Measurements from ENCODE around the gene ALKBH8.
"Not testable (repeated sequence)": the region's sequence is repeated elsewhere in the genome, so short reads cannot be mapped to it uniquely, and the experiment has no call there.

ALKBH8 gene

GRCh38 chr11:107567739-107568335 lies 2.3 kb upstream of the ALKBH8 start:
- no peaks in the 10 kb centered on the region for H3K9me3 ChIP-seq
- peaks cover 20% of the 10 kb centered on the region for H3K4me1 ChIP-seq
- DNase-seq, result peak; percentile 46
- H3K27me3 ChIP-seq, result no peaks in the 10 kb centered on the region
- TF ChIP-seq, protein P1, sequence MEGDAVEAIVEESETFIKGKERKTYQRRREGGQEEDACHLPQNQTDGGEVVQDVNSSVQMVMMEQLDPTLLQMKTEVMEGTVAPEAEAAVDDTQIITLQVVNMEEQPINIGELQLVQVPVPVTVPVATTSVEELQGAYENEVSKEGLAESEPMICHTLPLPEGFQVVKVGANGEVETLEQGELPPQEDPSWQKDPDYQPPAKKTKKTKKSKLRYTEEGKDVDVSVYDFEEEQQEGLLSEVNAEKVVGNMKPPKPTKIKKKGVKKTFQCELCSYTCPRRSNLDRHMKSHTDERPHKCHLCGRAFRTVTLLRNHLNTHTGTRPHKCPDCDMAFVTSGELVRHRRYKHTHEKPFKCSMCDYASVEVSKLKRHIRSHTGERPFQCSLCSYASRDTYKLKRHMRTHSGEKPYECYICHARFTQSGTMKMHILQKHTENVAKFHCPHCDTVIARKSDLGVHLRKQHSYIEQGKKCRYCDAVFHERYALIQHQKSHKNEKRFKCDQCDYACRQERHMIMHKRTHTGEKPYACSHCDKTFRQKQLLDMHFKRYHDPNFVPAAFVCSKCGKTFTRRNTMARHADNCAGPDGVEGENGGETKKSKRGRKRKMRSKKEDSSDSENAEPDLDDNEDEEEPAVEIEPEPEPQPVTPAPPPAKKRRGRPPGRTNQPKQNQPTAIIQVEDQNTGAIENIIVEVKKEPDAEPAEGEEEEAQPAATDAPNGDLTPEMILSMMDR (IDR thresholded peaks at IDR 0.05; ENCODE audit: low read depth, low read length), result no peak
- H3K4me3 ChIP-seq (ENCODE audit: low read depth, low read length), result peak overlapping the region; percentile 32
- no peaks in the 10 kb centered on the region for H3K36me3 ChIP-seq

GRCh38 chr11:107566569-107566968 lies 1.0 kb upstream of the ALKBH8 start:
- H3K4me3 ChIP-seq (ENCODE audit: low read depth, low read length), result no peak overlapping the region
- TF ChIP-seq, protein P1 (IDR thresholded peaks at IDR 0.05; ENCODE audit: low read depth, low read length), result no peak
- no peaks in the 10 kb centered on the region for H3K9me3 ChIP-seq
- H3K36me3 ChIP-seq, result no peaks in the 10 kb centered on the region; the same call in 1 of the 2 replicates
- no peaks in the 10 kb centered on the region for H3K27me3 ChIP-seq
- peaks cover 20% of the 10 kb centered on the region for H3K4me1 ChIP-seq
- no peak for DNase-seq

DNA sequence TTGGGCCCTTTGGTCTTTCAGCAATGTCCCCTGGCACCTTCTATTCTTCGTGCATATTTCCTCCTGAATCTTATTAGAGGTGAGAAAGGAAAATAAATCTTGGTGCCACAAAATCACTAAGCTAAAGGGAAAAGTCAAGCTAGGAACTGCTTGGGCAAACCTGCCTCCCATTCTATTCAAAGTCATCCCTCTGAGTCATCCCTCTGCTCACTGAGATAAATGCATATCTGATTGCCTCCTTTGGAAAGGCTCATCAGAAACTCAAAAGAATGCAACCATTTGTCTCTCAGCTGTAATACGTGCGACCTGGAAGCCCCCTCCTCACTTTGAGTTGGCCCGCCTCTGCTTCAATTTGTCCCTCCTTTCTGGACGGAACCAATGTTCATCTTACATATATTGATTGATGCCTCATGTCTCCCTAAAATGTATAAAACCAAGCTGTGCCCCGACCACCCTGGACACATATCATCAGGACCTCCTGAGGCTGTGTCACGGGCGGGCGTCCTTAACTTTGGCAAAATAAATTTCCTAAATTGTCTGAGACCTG lies 493 bp upstream of the ALKBH8 start:
- peak overlapping the region; percentile 92 for H3K4me3 ChIP-seq (ENCODE audit: low read depth, low read length)
- peaks cover 20% of the 10 kb centered on the region for H3K4me1 ChIP-seq
- DNase-seq, H3K9me3 ChIP-seq, H3K27me3 ChIP-seq, H3K36me3 ChIP-seq: not testable (repeated sequence)

- Histone ChIP-seq H3K9me3 (no peaks in the 10 kb centered on the region), H3K4me3 (ENCODE audit: low read depth, low read length) (peak overlapping the region; percentile 92), H3K36me3 (peaks cover 4% of the 10 kb centered on the region), H3K27me3 (no peaks in the 10 kb centered on the region), H3K4me1 (peaks cover 20% of the 10 kb centered on the region)
- DNase-seq, result no peak
- TF ChIP-seq, protein P1 (IDR thresholded peaks at IDR 0.05; ENCODE audit: low read depth, low read length), result no peak
Observed at GRCh38 chr11:107564877-107565218, 687 bp downstream of the ALKBH8 start.

DNA sequence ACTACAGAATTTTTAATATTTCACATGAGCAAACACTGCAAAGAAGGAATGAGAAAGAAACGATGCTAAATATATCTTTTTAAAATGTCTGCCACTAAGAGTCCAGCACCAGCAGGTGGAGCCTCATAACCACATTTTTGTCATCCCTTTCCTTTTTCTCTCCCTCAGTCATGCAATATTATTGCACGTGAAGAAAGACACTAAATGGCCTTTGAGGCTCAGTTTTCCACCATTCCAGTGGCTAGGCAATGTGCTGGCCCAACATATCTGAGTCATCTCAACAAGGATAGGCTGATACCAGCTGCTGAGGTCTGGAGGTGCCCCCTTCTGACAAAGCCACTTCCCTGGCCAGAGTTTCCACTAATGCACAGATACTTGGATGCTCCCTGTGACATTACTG lies 1.8 kb downstream of the ALKBH8 start:
- Histone ChIP-seq H3K4me3 (ENCODE audit: low read depth, low read length) (peak overlapping the region; percentile 92), H3K9me3 (no peaks in the 10 kb centered on the region), H3K4me1 (peaks cover 20% of the 10 kb centered on the region), H3K36me3 (peaks cover 7% of the 10 kb centered on the region), H3K27me3 (no peaks in the 10 kb centered on the region)
- TF ChIP-seq, protein P1 (IDR thresholded peaks at IDR 0.05; ENCODE audit: low read depth, low read length), result peak; percentile 76
- DNase-seq, result peak; percentile 50

GRCh38 chr11:107562647-107563208 lies 2.8 kb downstream of the ALKBH8 start:
- Histone ChIP-seq H3K36me3 (peaks cover 7% of the 10 kb centered on the region), H3K9me3 (no peaks in the 10 kb centered on the region), H3K4me3 (ENCODE audit: low read depth, low read length) (no peak overlapping the region), H3K27me3 (no peaks in the 10 kb centered on the region), H3K4me1 (peaks cover 20% of the 10 kb centered on the region)
- TF ChIP-seq, protein P1 (IDR thresholded peaks at IDR 0.05; ENCODE audit: low read depth, low read length), result no peak
- no peak for DNase-seq

Data from BE2C (cell line).